PFSK-1 (cell line): ENCODE results near the gene ACOX1.

Experiments
- POLR2AphosphoS5 ChIP-seq: IDR thresholded peaks from 2 replicates; pipeline ENCODE4 v1.6.1; 2012; ENCODE audit warnings: low read depth, mild to moderate bottlenecking, control low read depth, low read length, moderate library complexity
- SIN3A ChIP-seq: IDR thresholded peaks from 2 replicates; pipeline ENCODE4 v1.6.1; 2012; ENCODE audit warnings: mild to moderate bottlenecking, low read length, moderate library complexity, borderline replicate concordance; ENCODE audit not compliant: insufficient read depth
- TAF1 ChIP-seq: IDR thresholded peaks from 2 replicates; pipeline ENCODE4 v1.6.1; 2012; ENCODE audit warnings: low read length, control low read depth, borderline replicate concordance; ENCODE audit not compliant: insufficient read depth
- TF ChIP-seq, protein P1 (sequence below), 2 experiments: IDR thresholded peaks; 2 replicates each; pipeline versions ENCODE4 v1.6.1 to v1.8.0; 2011 to 2012; ENCODE audit warnings: low read depth in 2 of 2, low read length in 2 of 2, control low read depth in 1 of 2, inconsistent platforms in 1 of 2, mild to moderate bottlenecking in 1 of 2, moderate library complexity in 1 of 2; ENCODE audit not compliant: insufficient read depth in 1 of 2

DNA sequence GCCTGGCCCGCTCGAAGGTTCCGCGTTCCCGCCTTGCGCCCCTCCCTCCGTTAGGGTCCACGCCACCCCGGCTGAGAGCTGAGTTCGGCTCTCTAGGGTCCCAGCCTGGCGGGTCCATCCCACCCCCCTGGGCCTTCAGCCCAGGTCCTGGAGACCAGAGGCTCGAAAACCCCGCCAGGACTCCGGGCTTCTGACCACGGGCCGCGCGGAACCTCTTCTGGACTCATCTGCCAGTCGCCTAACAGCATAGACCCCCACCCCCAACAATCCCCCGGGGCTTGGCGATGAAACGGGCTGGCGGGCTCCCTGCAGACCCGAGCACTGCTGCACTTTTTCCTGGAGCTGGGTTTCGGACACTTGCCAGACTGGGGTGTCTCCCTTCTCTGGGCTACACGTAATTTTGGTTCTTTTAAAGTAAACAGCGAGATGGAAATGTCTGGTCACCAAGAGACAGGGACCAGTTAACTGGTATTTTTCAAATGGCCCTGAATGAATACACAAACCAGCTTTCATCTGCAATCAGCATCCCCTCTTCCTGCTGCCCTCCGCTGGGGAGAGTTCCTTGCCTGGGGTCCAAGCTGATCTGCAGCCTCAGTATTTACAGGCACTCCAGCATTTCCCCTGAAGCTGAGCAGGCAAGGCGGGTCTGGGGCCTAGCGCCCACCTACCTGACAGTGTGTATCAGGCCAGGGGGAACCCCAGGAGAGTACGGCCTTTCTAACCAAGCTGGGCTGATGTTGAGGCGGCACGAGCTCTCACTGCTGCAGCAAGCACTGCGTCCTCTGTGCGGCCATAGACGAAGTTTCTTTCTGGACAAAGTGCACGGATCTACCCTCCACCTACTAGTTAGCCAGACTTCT is 81.6 kb downstream of the ACOX1 start:
- TF ChIP-seq POLR2AphosphoS5 (no peak; the same call in 1 of the 2 replicates), TAF1 (no peak), SIN3A (no peak)
- TF ChIP-seq, protein P1, sequence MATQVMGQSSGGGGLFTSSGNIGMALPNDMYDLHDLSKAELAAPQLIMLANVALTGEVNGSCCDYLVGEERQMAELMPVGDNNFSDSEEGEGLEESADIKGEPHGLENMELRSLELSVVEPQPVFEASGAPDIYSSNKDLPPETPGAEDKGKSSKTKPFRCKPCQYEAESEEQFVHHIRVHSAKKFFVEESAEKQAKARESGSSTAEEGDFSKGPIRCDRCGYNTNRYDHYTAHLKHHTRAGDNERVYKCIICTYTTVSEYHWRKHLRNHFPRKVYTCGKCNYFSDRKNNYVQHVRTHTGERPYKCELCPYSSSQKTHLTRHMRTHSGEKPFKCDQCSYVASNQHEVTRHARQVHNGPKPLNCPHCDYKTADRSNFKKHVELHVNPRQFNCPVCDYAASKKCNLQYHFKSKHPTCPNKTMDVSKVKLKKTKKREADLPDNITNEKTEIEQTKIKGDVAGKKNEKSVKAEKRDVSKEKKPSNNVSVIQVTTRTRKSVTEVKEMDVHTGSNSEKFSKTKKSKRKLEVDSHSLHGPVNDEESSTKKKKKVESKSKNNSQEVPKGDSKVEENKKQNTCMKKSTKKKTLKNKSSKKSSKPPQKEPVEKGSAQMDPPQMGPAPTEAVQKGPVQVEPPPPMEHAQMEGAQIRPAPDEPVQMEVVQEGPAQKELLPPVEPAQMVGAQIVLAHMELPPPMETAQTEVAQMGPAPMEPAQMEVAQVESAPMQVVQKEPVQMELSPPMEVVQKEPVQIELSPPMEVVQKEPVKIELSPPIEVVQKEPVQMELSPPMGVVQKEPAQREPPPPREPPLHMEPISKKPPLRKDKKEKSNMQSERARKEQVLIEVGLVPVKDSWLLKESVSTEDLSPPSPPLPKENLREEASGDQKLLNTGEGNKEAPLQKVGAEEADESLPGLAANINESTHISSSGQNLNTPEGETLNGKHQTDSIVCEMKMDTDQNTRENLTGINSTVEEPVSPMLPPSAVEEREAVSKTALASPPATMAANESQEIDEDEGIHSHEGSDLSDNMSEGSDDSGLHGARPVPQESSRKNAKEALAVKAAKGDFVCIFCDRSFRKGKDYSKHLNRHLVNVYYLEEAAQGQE (IDR thresholded peaks at IDR 0.05; ENCODE audit: insufficient read depth in 1 of 2, low read depth in 2 of 2, low read length in 2 of 2), result no peak
